Measurements from ENCODE around the gene ZKSCAN7.
"Not testable (repeated sequence)": the region's sequence is repeated elsewhere in the genome, so short reads cannot be mapped to it uniquely, and the experiment has no call there.

ZKSCAN7 gene

DNA sequence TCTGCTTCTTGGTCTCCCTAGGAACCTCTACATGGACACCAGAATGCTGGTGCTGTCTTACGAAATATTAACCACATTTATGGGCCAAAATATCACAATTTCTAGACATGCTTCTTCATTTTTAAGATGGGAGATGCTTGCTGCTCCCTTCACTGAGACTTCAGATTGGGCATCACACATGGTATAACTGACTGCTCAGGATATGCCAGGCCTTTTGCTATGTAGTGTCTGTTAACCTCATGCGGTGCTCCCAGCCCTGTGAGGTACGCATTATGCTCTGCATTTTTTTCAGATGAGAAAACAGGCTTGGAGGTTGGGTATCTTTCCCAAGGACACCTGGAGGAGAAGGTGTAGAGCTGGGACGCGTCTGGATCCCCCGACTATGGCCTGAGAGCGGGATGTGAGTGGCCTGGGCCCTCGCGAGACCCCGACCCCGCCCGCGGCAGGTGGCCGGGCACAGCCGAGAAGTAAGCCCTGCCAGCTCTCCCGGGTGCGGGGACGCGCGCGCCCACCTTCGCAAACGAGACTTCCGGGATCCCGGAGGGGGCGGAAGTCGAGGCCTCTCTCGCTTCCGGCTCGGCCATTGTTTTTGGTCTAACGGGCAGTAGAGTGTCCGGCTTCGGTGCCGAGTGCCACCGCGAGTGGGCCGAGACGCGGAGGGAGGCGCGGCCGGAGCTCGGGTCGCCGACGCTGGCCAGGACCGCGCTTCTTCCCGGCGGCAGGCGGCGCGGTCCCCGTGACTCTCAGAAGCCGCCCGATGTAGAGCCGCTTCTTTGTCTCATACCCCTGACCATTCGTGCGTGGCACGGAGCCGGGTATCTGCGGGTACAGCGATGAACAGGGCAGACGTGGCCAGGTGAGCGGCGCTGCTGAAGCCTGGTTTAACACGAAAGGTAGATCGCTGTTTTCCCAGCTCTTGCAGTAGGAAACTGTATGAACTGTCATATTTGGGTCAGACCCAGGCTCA lies at the start of gene ZKSCAN7:
ZKSCAN7 (plus strand) TSS at position 568 of the 967 bp plus-strand sequence. CDS start 1,855 bp downstream, outside the sequence.
- no peak for DNase-seq (ENCODE audit: low read depth)

DNA sequence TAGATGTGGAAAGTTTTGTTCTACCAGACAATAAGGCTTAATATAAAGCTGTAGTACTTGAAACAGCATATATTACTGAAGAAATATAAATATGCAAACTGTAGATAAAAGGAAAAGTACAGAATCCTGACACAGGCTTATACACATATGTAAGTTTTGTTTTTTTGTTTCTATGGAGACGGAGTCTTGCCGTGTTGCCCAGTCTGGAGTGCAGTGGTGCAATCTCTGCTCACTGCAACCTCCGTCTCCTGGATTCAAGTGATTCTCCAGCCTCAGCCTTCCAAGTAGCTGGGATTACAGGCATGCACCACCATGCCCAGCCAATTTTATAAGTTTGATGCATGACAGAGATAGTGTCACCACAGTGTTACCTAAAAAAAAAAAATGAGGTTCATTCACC lies 48.4 kb upstream of the ZKSCAN7 start:
- DNase-seq (ENCODE audit: low read depth), result no peak

DNA sequence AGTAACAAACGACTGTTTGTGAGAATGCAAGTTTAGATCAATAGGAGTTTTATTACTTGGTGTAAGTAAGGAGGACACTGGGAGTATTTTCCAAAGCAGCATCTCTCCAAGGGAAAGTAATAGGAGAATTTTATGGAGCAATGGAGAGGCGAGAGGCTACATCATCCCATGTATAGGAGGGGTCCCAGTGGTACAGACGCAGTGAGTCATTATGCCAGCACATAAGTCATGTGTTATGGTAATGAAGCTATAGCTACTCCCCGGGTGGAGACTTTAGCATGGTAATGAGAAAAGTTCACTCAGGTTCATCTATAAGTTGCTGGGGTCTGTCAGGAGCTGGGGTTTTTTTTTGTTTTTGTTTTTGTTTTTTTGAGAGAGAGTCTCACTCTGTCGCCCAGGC lies 48.0 kb upstream of the ZKSCAN7 start:
- DNase-seq (ENCODE audit: low read depth), result no peak

DNA sequence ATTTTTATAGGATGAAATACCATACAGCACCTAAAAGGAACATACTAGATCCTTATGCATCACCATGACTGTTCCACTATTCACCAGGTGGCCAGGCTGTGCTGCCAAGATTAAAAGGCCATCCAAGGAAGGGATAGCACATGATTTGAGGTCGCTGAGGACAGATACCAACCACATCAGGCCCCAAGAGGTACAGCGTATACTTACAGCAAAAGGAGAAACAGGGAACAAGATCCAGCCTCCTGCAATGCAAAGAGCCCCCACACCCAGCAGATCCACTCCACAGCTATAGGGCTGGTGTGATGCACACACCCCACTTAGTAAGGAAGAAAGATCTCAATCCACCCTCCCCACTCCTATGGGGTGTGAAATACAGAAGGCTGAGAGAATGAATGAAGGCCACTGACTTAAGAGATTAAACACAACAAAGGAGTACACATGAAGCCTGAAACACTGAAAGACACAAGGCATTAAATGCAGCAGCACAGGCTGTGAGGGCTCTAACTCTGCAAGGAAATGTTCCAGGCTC lies 45.5 kb upstream of the ZKSCAN7 start:
- DNase-seq (ENCODE audit: low read depth), result no peak

DNA sequence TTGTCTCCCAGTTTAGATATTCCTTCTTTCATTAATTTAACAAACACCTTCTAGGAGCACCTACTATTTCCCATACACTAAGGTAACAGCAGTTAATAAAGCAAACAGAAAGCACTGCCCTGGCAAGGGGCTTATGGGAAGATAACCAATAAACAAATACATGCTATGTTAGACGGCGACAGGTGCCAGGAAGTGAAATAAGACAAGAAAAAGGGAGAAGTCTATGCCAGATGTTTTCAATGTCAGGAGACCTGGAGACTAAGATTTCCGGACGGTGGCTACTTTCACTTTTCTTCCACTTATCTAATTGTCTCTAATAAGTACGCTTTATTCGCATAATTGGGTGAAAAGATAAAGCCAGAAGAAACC lies 45.0 kb upstream of the ZKSCAN7 start:
- DNase-seq (ENCODE audit: low read depth), result no peak

DNA sequence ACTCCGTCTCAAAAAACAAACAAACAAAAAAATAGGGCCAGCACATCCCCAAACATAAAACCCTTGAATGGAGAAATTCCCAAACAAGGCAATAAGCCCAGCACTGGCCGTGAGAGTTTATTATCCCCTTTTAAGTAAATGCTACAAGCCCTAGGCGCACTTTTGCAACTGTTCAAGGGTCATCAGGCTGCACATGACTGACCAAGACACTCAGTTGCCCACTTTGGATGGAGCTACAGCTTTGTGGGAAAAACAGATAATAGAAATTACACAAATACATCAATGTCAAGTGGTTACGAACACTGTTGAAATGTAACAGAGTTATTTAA lies 43.8 kb upstream of the ZKSCAN7 start:
- no peak for DNase-seq (ENCODE audit: low read depth)

DNA sequence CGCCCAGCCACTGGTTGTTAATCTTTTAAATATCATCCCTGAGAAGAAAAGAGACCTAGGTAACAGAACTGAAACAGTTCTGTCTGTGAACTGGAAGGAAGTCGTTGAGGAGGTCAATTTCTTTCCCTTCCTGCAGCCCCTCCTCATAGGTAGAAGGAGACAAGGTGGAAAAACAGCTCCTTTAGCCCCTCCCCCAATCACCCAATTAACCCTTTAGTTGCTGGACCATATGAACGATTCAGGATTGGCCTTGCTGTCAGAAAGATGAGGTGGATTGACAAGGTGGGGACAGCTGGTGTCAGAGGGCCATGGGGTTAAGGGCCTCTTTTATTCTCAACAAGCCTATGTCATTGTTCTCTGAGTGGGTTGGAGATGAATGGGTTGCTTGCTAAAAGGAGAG lies 41.5 kb upstream of the ZKSCAN7 start:
- no peak for DNase-seq (ENCODE audit: low read depth)

DNA sequence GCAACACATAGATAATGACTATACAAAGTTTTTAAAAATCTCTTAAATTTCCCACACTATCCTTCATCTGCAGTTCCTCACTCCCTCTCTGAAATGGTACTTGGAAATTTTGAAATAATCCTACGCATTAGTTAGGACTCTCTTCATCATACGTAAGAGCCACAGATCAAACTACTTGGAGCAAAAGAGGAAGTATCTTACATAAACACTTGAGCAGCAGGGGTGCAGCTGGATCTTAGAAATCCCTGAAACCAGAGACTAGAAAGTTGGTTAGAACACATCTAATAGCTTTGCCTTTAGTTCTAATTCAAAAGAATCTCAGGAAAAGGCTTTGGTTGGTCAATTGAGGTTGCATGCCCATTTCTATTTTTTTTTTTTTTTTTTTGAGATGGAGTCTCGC lies 38.8 kb upstream of the ZKSCAN7 start:
- DNase-seq (ENCODE audit: low read depth), result no peak

DNA sequence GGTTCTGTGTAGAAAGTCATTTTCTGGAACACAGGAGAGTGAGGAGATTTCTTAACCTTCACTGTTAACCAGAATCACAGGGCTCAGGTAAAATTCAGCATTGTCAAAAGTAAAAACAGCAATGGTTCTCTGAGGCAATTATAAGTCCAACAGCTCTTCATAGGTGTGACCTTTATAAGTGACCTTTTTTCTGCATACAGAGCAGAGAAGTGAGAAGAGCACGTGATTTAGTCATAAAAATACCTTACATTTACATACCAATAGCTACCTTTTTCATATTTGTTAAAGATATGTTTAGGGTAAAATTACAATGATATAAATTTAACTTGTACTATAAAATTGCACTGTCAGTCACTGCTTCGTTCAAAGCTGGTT lies 36.2 kb upstream of the ZKSCAN7 start:
- DNase-seq (ENCODE audit: low read depth), result no peak

DNA sequence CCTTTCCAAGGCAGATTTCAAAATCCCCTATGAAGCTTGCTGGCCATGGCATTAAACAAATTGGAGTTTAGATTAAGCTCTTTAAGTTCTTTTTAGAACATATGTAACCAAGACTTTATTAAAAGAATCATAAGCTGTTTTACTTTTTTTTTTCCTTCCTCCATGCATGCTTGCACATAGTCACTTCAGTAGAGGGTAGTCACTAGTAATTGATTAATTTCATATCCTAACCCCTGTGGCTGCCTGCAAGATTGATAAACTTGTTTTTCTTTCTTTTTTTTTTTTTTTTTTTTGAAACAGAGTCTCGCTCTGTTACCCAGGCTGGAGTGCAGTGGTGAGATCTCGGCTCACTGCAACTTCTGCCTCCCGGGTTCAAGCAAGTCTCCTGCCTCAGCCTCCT lies 33.3 kb upstream of the ZKSCAN7 start:
- no peak for DNase-seq (ENCODE audit: low read depth)

DNA sequence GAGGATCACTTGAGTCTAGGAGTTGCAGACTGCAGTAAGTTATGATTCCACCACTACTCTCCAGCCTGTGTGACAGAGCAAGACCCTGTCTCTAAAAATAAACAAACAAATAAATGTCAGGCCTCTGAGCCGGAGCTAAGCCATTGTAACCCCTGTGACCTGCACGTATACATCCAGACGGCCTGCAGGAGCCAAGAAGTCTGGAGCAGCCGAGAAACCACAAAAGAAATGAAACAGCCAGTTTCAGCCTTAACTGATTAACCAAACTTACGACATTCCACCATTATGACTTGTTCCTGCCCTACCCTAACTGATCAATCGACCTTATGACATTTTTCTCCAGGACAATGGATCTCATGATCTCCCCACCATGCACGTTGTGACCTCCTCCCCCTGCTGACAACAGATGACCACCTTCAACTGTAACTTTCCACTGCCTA lies 32.5 kb upstream of the ZKSCAN7 start:
- DNase-seq (ENCODE audit: low read depth), result no peak

DNA sequence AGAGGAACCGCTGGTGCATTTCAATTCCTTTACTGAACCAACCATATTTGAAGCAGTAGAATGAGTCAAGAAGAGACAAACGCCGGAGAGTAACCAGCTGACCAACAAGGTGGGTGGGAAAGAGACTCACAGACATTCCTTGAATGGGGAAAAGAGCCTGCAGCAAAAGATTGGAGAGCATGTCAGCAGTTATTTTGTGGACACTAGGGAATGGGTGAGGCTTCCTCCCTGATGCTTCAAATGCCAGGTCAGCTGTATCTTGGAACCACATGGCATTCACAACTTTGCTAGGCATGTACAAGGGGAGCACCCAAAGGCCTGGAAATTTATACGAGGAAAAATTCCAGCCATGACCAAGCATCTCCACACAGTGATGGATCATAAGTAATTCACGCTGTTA lies 29.9 kb upstream of the ZKSCAN7 start:
- no peak for DNase-seq (ENCODE audit: low read depth)

DNA sequence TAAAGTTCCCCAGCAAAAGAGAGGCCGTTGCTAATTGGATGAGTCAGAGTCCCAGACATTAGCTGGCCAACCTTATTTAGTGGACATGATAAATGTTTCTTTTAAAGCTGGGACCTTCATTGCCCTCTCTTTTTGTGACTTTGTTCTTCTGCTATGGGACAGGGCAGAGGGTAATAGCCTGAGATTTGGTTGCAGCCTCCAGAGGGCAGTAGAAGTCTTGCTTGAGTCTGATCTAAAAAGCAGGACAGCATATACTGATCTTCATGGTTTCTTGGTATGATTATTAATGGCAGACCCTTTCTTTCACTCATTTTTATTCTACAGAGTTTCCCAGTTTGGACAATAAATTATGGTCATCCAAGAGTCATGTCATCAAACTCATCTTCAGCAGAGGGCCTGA lies 25.1 kb upstream of the ZKSCAN7 start:
- DNase-seq (ENCODE audit: low read depth), result no peak

DNA sequence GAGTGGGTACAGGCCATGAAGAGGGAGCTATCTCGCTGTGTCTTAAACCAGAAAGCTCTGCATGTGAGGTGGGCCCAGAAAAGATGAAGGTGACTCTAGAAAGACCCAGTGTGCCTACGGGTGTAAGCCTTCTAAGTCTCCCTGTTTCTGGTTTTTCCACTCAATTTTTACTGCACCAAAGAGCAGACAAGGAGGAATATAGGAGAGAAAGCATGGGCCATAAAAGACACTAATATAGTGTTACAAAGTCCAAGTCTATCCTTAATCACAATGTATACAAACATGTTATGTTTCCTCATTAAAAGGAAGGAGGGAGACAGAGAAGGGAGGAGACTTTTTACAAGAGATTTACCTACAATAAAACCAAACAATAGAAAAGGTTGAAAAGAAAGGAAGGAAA lies 24.1 kb upstream of the ZKSCAN7 start:
- DNase-seq (ENCODE audit: low read depth), result no peak

DNA sequence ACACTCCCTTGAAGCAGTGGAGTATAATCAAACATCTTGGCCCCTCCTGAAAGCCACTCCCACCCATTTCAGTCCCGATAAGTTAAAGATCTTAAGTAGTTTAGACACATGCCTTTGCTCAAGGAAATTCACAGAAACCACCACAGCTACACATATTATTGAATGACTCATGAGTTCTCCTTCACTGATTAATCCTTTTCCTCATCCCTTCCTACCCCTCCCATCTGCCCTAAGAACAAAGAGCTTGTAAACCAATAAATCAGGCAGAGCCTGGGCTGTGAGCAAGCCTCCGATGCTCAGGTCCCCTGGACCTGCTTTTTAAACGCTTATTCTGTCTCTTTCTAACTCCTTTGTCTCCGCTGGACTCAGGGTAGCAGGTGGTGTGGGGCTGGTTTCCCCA lies 20.3 kb upstream of the ZKSCAN7 start:
- DNase-seq (ENCODE audit: low read depth), result not testable (repeated sequence)

DNA sequence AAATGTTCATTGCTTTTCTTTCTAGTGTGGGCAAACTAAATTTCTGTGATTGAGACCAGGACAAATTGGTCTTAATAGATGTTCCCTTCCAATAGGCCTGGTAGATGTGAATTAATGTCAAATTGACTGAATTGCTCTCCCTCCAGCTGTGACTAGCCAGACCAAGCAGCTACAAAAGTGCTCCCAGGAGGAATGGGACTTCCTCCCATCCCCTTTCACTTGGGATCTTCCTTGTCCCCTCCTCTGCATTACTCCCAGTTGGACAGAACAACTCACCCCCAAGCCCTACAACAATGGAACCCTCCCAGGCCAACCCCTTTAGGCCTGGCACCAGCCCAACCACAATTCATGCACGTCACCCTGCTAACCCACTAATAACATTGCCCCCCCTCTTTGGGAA lies 19.6 kb upstream of the ZKSCAN7 start:
- DNase-seq (ENCODE audit: low read depth), result no peak

DNA sequence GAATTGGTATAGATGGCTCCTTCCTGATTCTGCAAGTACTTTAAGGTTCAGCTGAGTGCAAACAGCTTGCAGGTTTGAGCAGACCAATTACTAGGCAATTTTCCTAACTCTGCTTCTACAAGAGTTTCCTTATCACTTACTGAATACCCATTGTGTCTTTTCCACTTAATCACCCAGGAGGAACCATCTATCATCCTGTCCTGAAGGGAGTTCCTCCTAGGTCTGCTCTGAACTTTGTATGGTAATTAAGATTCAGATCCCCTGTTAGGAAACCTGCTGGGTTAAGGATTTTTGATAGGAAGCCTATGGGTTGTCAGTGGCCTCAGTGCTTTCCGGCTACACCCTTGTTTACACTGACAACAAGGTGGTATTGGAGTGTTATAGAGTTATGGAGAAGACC lies 10.2 kb upstream of the ZKSCAN7 start:
- not testable (repeated sequence) for DNase-seq (ENCODE audit: low read depth)

DNA sequence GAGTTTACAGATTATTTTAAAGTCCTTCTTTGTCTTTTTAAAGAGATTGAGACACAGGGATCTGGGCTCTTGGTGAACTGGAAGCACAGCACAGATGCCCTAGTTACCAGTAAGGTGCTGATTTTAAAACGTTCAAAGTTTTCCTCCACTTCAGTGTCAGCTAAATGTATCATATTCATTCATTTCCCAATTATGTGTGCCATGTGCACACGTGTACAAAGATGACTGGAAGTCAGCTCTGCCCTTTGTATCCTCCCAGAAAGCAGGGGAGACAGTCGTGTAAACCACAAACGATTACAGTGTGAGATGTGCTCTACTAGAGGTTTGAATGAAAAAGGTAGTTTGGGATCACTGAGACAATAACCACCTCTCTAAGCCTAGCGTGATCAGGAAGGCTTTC lies 730 bp downstream of the ZKSCAN7 start:
- no peak for DNase-seq (ENCODE audit: low read depth)

DNA sequence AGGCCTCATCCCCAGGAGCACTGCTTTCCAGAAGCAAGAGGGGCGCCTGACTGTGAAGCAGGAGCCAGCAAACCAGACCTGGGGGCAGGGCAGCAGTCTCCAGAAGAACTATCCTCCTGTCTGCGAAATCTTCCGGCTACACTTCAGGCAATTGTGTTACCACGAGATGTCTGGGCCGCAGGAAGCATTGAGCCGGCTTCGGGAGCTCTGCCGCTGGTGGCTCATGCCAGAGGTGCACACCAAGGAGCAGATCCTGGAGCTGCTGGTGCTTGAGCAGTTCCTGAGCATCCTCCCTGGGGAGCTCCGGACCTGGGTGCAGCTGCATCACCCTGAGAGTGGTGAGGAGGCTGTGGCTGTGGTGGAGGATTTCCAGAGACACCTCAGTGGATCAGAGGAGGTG lies 2.1 kb downstream of the ZKSCAN7 start:
- DNase-seq (ENCODE audit: low read depth), result no peak

DNA sequence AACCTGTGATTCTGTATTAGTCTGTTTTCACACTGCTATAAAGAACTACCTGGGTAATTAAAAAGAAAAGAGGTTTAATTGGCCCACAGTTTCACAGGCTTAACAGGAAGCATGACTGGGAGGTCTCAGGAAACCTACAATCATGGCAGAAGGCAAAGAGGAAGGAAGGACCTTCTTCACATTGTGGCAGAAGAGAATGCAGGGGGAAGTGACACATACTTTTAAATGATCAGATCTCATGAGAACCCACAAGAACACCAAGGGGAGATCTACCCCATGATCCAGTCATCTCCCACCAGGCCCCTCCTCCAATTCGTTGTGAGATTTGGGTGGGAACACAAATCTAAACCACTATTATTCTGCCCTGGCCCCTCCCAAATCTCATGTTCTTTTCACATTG lies 6.1 kb downstream of the ZKSCAN7 start:
- DNase-seq (ENCODE audit: low read depth), result peak; percentile 26

DNA sequence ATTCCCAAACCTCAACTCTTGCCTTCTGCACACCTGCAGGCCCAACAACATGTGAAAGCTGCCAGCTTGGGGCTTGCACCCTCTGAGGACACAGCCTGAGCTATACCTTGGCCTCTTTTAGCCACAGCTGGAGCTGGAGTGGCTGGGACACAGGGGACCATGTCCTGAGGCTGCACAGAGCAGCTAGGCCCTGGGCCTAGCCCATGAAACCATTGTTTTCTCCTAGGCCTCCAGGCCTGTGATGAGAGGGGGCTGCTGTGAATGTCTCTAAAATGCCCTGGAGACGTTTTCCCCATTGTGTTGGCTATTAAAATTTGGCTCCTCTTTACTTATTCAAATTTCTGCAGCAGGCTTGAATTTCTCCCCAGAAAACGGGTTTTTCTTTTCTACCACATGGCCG lies 7.2 kb downstream of the ZKSCAN7 start:
- no peak for DNase-seq (ENCODE audit: low read depth)

DNA sequence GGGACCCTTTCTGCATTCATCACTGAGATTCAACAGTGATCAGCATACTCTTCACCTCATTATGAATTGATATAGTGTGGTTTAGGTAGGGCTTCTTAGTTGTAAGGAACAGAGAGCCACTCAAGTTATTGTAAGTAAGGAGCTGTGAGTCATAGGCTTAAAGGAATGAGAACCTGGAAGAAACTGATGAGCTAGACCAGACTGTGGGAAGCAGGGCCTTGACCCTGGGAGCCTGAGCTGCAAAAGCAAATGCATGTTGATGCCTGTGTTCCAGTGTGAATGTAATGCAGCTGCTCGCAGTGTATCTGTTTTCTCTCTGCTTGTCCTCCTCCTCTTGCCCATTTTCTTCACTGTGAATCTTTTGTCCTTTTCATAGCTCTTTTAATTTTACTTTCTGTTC lies 13.6 kb downstream of the ZKSCAN7 start:
- no peak for DNase-seq (ENCODE audit: low read depth)

DNA sequence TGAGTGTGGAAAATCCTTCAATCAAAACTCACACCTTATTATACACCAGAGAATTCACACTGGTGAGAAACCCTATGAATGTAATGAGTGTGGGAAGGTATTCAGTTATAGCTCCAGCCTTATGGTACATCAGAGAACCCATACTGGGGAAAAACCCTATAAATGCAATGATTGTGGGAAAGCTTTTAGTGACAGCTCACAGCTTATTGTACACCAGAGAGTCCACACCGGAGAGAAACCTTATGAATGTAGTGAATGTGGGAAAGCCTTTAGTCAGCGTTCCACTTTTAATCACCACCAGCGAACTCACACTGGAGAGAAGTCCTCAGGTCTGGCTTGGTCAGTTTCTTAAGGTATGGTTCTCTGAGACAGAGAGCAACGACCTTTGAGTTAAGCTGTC lies 16.0 kb downstream of the ZKSCAN7 start:
- no peak for DNase-seq (ENCODE audit: low read depth)

DNA sequence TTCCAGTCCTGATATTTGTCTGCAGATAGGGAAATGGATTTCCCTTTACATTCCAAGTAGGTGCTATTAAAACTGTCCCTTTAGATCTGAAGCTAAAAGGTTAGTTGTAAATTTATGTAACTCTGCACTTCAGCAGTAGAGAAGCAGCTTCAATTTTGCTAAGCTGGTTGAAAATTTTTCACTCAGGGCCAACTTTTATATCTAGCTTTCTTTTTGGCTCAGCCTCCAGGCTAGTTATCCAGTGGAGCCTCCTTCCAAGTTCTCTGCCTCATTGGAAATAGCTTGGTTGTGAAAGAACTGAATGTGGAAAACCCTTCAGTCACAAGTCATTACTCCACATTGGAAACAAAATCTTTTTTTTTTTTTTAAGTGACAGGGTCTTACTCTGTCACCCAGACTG lies 21.6 kb downstream of the ZKSCAN7 start:
- no peak for DNase-seq (ENCODE audit: low read depth)
